ENCODE measurements around the gene GART.

The GART gene

DNA sequence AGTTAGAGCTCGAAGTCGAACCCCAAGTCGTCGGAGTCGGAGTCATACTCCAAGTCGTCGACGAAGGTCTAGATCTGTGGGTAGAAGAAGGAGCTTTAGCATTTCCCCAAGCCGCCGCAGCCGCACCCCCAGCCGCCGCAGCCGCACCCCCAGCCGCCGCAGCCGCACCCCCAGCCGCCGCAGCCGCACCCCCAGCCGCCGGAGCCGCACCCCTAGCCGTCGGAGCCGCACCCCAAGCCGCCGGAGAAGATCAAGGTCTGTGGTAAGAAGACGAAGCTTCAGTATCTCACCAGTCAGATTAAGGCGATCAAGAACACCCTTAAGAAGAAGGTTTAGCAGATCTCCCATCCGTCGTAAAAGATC is 13.0 kb upstream of the GART start:
- H3K36me3 ChIP-seq (ENCODE audit: low read depth): peaks cover 96% of the 10 kb centered on the region
- no peak overlapping the region for H3K27ac ChIP-seq (ENCODE audit: poor library complexity, severe bottlenecking)
- peaks cover 2% of the 10 kb centered on the region for H3K9me3 ChIP-seq (ENCODE audit: severe bottlenecking)
- TF ChIP-seq, protein P1, sequence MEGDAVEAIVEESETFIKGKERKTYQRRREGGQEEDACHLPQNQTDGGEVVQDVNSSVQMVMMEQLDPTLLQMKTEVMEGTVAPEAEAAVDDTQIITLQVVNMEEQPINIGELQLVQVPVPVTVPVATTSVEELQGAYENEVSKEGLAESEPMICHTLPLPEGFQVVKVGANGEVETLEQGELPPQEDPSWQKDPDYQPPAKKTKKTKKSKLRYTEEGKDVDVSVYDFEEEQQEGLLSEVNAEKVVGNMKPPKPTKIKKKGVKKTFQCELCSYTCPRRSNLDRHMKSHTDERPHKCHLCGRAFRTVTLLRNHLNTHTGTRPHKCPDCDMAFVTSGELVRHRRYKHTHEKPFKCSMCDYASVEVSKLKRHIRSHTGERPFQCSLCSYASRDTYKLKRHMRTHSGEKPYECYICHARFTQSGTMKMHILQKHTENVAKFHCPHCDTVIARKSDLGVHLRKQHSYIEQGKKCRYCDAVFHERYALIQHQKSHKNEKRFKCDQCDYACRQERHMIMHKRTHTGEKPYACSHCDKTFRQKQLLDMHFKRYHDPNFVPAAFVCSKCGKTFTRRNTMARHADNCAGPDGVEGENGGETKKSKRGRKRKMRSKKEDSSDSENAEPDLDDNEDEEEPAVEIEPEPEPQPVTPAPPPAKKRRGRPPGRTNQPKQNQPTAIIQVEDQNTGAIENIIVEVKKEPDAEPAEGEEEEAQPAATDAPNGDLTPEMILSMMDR (IDR thresholded peaks at IDR 0.05; ENCODE audit: poor library complexity, severe bottlenecking): no peak
- H3K4me1 ChIP-seq (ENCODE audit: insufficient read depth, poor library complexity, severe bottlenecking): no peaks in the 10 kb centered on the region
- H3K4me3 ChIP-seq (ENCODE audit: severe bottlenecking): no peak overlapping the region
- ATAC-seq (ENCODE audit: low read depth) (no peak), DNase-seq (ENCODE audit: low spot score) (no peak)
- no peaks in the 10 kb centered on the region for H3K27me3 ChIP-seq (ENCODE audit: insufficient read depth, poor library complexity, severe bottlenecking)

DNA sequence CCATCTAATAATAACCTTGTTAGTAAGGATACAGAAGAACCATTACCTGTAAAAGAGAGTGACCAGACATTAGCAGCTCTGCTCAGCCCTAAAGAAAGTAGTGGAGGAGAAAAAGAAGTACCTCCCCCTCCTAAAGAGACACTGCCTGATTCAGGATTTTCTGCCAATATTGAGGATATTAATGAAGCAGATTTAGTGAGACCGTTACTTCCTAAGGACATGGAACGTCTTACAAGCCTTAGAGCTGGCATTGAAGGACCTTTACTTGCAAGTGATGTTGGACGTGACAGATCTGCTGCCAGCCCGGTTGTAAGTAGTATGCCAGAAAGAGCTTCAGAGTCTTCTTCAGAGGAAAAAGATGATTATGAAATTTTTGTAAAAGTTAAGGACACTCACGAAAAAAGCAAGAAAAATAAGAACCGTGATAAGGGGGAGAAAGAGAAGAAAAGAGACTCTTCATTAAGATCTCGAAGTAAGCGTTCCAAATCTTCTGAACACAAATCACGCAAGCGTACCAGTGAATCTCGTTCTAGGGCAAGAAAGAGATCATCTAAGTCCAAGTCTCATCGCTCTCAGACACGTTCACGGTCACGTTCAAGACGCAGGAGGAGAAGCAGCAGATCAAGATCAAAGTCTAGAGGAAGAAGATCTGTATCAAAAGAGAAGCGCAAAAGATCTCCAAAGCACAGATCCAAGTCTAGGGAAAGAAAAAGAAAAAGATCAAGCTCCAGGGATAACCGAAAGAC is 12.5 kb upstream of the GART start:
- TF ChIP-seq, protein P1 (IDR thresholded peaks at IDR 0.05; ENCODE audit: poor library complexity, severe bottlenecking): no peak
- DNase-seq (ENCODE audit: low spot score) (no peak), ATAC-seq (ENCODE audit: low read depth) (no peak)
- peaks cover 2% of the 10 kb centered on the region for H3K9me3 ChIP-seq (ENCODE audit: severe bottlenecking)
- H3K27me3 ChIP-seq (ENCODE audit: insufficient read depth, poor library complexity, severe bottlenecking): no peaks in the 10 kb centered on the region
- peaks cover 96% of the 10 kb centered on the region for H3K36me3 ChIP-seq (ENCODE audit: low read depth)
- H3K27ac ChIP-seq (ENCODE audit: poor library complexity, severe bottlenecking): no peak overlapping the region
- no peak overlapping the region for H3K4me3 ChIP-seq (ENCODE audit: severe bottlenecking)
- no peaks in the 10 kb centered on the region for H3K4me1 ChIP-seq (ENCODE audit: insufficient read depth, poor library complexity, severe bottlenecking)

DNA sequence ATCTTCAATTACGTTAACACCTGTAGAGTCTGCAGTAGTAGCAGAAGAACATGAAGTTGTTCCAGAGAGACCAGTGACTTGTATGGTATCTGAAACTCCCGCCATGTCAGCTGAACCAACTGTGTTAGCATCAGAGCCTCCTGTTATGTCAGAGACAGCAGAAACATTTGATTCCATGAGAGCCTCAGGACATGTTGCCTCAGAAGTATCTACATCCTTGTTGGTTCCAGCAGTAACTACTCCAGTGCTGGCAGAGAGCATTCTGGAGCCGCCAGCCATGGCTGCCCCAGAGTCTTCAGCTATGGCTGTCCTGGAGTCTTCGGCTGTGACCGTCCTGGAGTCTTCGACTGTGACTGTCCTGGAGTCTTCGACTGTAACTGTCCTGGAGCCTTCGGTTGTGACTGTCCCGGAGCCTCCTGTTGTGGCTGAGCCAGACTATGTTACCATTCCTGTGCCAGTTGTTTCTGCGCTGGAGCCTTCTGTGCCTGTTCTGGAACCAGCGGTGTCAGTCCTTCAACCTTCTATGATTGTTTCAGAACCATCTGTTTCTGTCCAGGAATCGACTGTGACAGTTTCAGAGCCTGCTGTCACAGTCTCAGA is 11.2 kb upstream of the GART start:
- Histone ChIP-seq H3K4me1 (ENCODE audit: insufficient read depth, poor library complexity, severe bottlenecking) (no peaks in the 10 kb centered on the region), H3K36me3 (ENCODE audit: low read depth) (peaks cover 96% of the 10 kb centered on the region)
- no peak for DNase-seq (ENCODE audit: low spot score)

DNA sequence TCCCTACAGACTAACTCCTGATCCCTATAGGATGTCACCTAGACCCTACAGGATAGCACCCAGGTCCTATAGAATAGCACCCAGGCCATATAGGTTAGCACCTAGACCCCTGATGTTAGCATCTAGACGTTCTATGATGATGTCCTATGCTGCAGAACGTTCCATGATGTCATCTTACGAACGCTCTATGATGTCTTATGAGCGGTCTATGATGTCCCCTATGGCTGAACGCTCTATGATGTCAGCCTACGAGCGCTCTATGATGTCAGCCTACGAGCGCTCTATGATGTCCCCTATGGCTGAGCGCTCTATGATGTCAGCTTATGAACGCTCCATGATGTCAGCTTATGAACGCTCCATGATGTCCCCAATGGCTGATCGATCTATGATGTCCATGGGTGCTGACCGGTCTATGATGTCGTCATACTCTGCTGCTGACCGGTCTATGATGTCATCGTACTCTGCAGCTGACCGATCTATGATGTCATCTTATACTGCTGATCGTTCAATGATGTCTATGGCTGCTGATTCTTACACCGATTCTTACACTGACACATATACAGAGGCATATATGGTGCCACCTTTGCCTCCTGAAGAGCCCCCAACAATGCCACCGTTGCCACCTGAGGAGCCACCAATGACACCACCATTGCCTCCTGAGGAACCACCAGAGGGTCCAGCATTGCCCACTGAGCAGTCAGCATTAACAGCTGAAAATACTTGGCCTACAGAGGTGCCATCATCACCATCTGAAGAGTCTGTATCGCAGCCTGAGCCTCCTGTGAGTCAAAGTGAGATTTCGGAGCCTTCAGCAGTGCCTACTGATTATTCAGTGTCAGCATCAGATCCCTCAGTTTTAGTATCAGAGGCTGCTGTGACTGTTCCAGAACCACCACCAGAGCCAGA is 10.4 kb upstream of the GART start:
- DNase-seq (ENCODE audit: low spot score): no peak
- TF ChIP-seq, protein P1 (IDR thresholded peaks at IDR 0.05; ENCODE audit: poor library complexity, severe bottlenecking): no peak
- ATAC-seq (ENCODE audit: low read depth): peak; percentile 19; the same call in 1 of the 3 replicates
- Histone ChIP-seq H3K27ac (ENCODE audit: poor library complexity, severe bottlenecking) (no peak overlapping the region), H3K4me1 (ENCODE audit: insufficient read depth, poor library complexity, severe bottlenecking) (no peaks in the 10 kb centered on the region), H3K9me3 (ENCODE audit: severe bottlenecking) (peaks cover 2% of the 10 kb centered on the region), H3K4me3 (ENCODE audit: severe bottlenecking) (no peak overlapping the region), H3K36me3 (ENCODE audit: low read depth) (peaks cover 93% of the 10 kb centered on the region), H3K27me3 (ENCODE audit: insufficient read depth, poor library complexity, severe bottlenecking) (no peaks in the 10 kb centered on the region)

More for the DNA sequence above, 11.2 kb upstream of the GART start:
- ATAC-seq (ENCODE audit: low read depth): 0 out of 3 replicates have a peak, but pooled peaks have one; percentile 17
- Histone ChIP-seq H3K27me3 (ENCODE audit: insufficient read depth, poor library complexity, severe bottlenecking) (no peaks in the 10 kb centered on the region), H3K4me3 (ENCODE audit: severe bottlenecking) (no peak overlapping the region), H3K27ac (ENCODE audit: poor library complexity, severe bottlenecking) (no peak overlapping the region), H3K9me3 (ENCODE audit: severe bottlenecking) (peaks cover 2% of the 10 kb centered on the region)
- TF ChIP-seq, protein P1 (IDR thresholded peaks at IDR 0.05; ENCODE audit: poor library complexity, severe bottlenecking): no peak
